Right lobe of liver (tissue), 6 donors: Measurements from ENCODE around the gene ALS2CL. TPM values are rescaled to one million over a fixed set of nuclear protein-coding genes. Genes with fewer than 3 reads are reported as not detected.
A peak's percentile ranks its signal among the peaks of the same experiment; 100 is the strongest.

Experiments used
- ATAC-seq, 4 donors: fragments of 200-7000 bp; cut with Tn5 transposase; one replicate each; pipeline ENCODE4 v1.9.1; 2020; ENCODE audit warnings: mild to moderate bottlenecking in 4 of 4, moderate library complexity in 4 of 4
- DNase-seq, 3 donors: peaks; one replicate each; pipeline ENCODE4 v3.0.0-alpha.2; 2020
- H3K27ac ChIP-seq, 3 donors: fragments of 200-600 bp; one replicate each; pipeline ENCODE4 v1.8.0; 2022
- H3K27me3 ChIP-seq, 2 donors: fragments of 200-600 bp; one replicate each; pipeline ENCODE4 v1.8.0; 2022
- H3K36me3 ChIP-seq, 4 donors: fragments of 200-600 bp; sonication (generic) in 1 of 4; one replicate each; pipeline versions ENCODE4 v1.5.1 to v1.8.0; 2017 to 2022; ENCODE audit warnings: control low read depth in 1 of 4
- H3K4me1 ChIP-seq, 4 donors: fragments of 200-600 bp; sonication (generic) in 1 of 4; one replicate each; pipeline versions ENCODE4 v1.5.1 to v1.8.0; 2017 to 2022; ENCODE audit warnings: control low read depth in 1 of 4
- H3K4me3 ChIP-seq, 3 donors: fragments of 200-600 bp; one replicate each; pipeline ENCODE4 v1.8.0; 2022
- H3K9me3 ChIP-seq, 4 donors: fragments of 200-600 bp; sonication (generic) in 1 of 4; one replicate each; pipeline versions ENCODE4 v1.5.1 to v1.8.0; 2017 to 2022; ENCODE audit warnings: control low read depth in 1 of 4
- CTCF ChIP-seq, 4 donors: fragments of 200-600 bp in 3 of 4; fragments of 450-650 bp in 1 of 4; IDR thresholded peaks; one replicate each; pipeline versions ENCODE4 v1.5.1 to v1.8.0; 2016 to 2022; ENCODE audit warnings: antibody characterized with exemption in 4 of 4, mild to moderate bottlenecking in 2 of 4
- POLR2A ChIP-seq: fragments of 450-650 bp; IDR thresholded peaks from one replicate; pipeline ENCODE4 v1.6.1; 2017; ENCODE audit warnings: antibody characterized with exemption, mild to moderate bottlenecking
- WGBS: methylation state at CpG from one replicate; pipeline ENCODE4 v1.1.6; 2018; ENCODE audit warnings: low coverage, low lambda C conversion rate; ENCODE audit not compliant: insufficient coverage; ENCODE audit errors: missing lambda C conversion rate; 5-methylcytosine and 5-hydroxymethylcytosine counted together
- intact Hi-C, 2 donors: fragments of 100-400 bp; cut with DNase I; formaldehyde crosslinking; loops; one replicate each; pipeline versions ENCODE4 v1.11.2 to v1.14.1; 2022
- total RNA-seq, 6 experiments: library from RNA; depleted of rRNA in 2 of 6; stranded (reverse); fragments of >200 nt in 2 of 6; fragmentation: NEBNext Ultra II Directional in 3 of 6; extraction: Animal tissue kit (Norgen Biotek cat#: 25700) in 3 of 6; gene quantifications; one replicate each; pipeline versions ENCODE4 v1.1.0 to v1.2.4, GENCODE V29; 2016 to 2023
- donor health status: DM: no; HTN: yes; CAD: no.
- donor health status: DM: no; HTN: no; CAD: no.
- donor health status: DM: no; HTN: no; CAD: no.
- donor health status: DM: no; HTN: yes; CAD: no.
- donor health status: DM: no; HTN: yes; CAD: no.

ALS2CL gene
- total RNA-seq, 6 experiments from 2014 or later, result 12.3 to 19.1 (median 15.9) TPM

- intact Hi-C loops, result no loop called here
- H3K9me3 ChIP-seq, result no peaks in the 10 kb centered on the region
- no peak for DNase-seq
- no peak for ATAC-seq
- H3K27ac ChIP-seq, result no peak overlapping the region
- WGBS, result 74% methylated on average over 5 of the region's 5 CpGs
- H3K4me3 ChIP-seq, result no peak overlapping the region
- H3K36me3 ChIP-seq, result no peaks in the 10 kb centered on the region
- H3K4me1 ChIP-seq, result no peaks in the 10 kb centered on the region
- TF ChIP-seq CTCF (IDR thresholded peaks at IDR 0.05) (no peak), POLR2A (no peak)
- no peaks in the 10 kb centered on the region for H3K27me3 ChIP-seq
Observed at GRCh38 chr3:46722443-46722842, 29.0 kb upstream of the ALS2CL start.

GRCh38 chr3:46721009-46721408, 27.5 kb upstream of the ALS2CL start:
- TF ChIP-seq POLR2A (no peak), CTCF (IDR thresholded peaks at IDR 0.05) (no peak)
- Histone ChIP-seq H3K9me3 (no peaks in the 10 kb centered on the region), H3K36me3 (no peaks in the 10 kb centered on the region), H3K27me3 (no peaks in the 10 kb centered on the region), H3K27ac (no peak overlapping the region), H3K4me3 (no peak overlapping the region), H3K4me1 (no peaks in the 10 kb centered on the region)
- WGBS, result 62% methylated on average over 2 of the region's 2 CpGs
- intact Hi-C loops, result no loop called here
- ATAC-seq (no peak), DNase-seq (no peak)

- peak in 1 of 3 donors; percentile 17 for DNase-seq
- Histone ChIP-seq H3K4me3 (no peak overlapping the region), H3K27ac (no peak overlapping the region), H3K9me3 (no peaks in the 10 kb centered on the region), H3K4me1 (no peaks in the 10 kb centered on the region), H3K27me3 (no peaks in the 10 kb centered on the region), H3K36me3 (no peaks in the 10 kb centered on the region)
- TF ChIP-seq POLR2A (no peak), CTCF (IDR thresholded peaks at IDR 0.05) (no peak)
- intact Hi-C loops, result no loop called here
- 59% methylated on average over 2 of the region's 4 CpGs for WGBS
- no peak for ATAC-seq
Observed at GRCh38 chr3:46719735-46720271, 26.3 kb upstream of the ALS2CL start.

GRCh38 chr3:46719044-46719565, 25.6 kb upstream of the ALS2CL start:
- no peaks in the 10 kb centered on the region for H3K4me1 ChIP-seq
- no peaks in the 10 kb centered on the region for H3K36me3 ChIP-seq
- TF ChIP-seq POLR2A, result no peak
- no peak for TF ChIP-seq CTCF (IDR thresholded peaks at IDR 0.05)
- no peak overlapping the region for H3K4me3 ChIP-seq
- H3K9me3 ChIP-seq, result no peaks in the 10 kb centered on the region
- H3K27ac ChIP-seq, result no peak overlapping the region
- ATAC-seq, result no peak
- 79% methylated on average over 2 of the region's 2 CpGs for WGBS
- DNase-seq, result peak in 1 of 3 donors; percentile 17
- H3K27me3 ChIP-seq, result no peaks in the 10 kb centered on the region
- intact Hi-C loops, result no loop called here
